HUES48 (cell line): ENCODE data around the gene SAXO1.
"Not testable (repeated sequence)": the region's sequence is repeated elsewhere in the genome, so short reads cannot be mapped to it uniquely, and the experiment has no call there.

Experiments used
- H3K27ac ChIP-seq: one replicate; pipeline ENCODE4 v1.7.0; 2013; ENCODE audit warnings: low read depth, low read length, inconsistent platforms
- H3K27me3 ChIP-seq: 2 replicates; pipeline ENCODE4 v1.6.1; 2013; ENCODE audit warnings: mild to moderate bottlenecking, low read length; ENCODE audit not compliant: control insufficient read depth, insufficient read depth
- H3K36me3 ChIP-seq: 2 replicates; pipeline ENCODE4 v1.6.1; 2013; ENCODE audit warnings: low read length; ENCODE audit not compliant: control insufficient read depth, insufficient read depth
- H3K4me1 ChIP-seq: 2 replicates; pipeline ENCODE4 v1.6.1; 2013; ENCODE audit warnings: mild to moderate bottlenecking, low read length; ENCODE audit not compliant: control insufficient read depth, insufficient read depth
- H3K4me3 ChIP-seq: 2 replicates; pipeline ENCODE4 v1.5.1; 2013; ENCODE audit warnings: mild to moderate bottlenecking, low read depth, low read length
- H3K9ac ChIP-seq: 2 replicates; pipeline ENCODE4 v1.6.1; 2013; ENCODE audit warnings: mild to moderate bottlenecking, low read depth, low read length, moderate library complexity
- H3K9me3 ChIP-seq: 2 replicates; pipeline ENCODE4 v1.6.1; 2013; ENCODE audit warnings: low read length; ENCODE audit not compliant: control insufficient read depth, insufficient read depth

SAXO1 gene

DNA sequence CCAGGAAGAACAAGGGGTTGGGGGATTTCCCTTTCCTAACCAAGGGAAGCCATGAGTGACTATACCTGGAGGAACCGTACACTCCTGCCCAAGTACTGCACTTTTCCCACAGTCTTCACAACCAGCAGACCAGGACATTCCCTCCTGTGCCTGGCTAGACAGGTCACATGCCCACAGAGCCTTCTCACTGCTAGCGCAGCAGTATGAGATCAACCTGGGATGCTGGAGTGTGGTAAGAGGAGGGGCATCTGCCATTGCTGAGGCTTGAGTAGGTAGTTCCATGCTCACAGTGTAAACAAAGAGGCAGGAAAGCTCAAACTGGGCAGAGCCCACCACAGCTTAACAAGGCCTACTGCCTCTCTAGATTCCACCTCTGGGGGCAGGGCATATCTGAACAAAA lies 35.9 kb downstream of the SAXO1 start:
- Histone ChIP-seq H3K27me3 (no peaks in the 10 kb centered on the region), H3K4me3 (no peak overlapping the region), H3K27ac (no peak overlapping the region), H3K9ac (no peak overlapping the region), H3K36me3 (no peaks in the 10 kb centered on the region), H3K9me3 (peaks cover 5% of the 10 kb centered on the region; the same call in 1 of the 2 replicates), H3K4me1 (no peaks in the 10 kb centered on the region)

DNA sequence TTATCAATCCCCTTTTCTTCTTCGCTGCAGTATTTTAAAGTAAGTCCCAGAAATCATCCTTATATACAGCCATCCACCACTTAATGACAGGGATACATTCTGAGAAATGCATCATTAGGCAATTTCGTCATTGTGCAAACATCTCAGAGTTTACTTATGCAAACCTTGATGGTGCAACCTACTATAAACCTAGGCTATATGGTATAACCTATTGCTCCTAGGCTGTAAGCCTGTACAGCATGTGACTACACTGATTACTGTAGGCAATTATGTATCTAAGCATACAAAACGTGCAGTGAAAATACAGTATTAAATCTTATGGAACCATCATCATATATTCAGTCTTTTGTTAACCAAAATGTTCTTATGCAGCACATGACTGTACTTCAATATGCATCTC lies 36.8 kb downstream of the SAXO1 start:
- Histone ChIP-seq H3K27ac (no peak overlapping the region), H3K9ac (no peak overlapping the region)

DNA sequence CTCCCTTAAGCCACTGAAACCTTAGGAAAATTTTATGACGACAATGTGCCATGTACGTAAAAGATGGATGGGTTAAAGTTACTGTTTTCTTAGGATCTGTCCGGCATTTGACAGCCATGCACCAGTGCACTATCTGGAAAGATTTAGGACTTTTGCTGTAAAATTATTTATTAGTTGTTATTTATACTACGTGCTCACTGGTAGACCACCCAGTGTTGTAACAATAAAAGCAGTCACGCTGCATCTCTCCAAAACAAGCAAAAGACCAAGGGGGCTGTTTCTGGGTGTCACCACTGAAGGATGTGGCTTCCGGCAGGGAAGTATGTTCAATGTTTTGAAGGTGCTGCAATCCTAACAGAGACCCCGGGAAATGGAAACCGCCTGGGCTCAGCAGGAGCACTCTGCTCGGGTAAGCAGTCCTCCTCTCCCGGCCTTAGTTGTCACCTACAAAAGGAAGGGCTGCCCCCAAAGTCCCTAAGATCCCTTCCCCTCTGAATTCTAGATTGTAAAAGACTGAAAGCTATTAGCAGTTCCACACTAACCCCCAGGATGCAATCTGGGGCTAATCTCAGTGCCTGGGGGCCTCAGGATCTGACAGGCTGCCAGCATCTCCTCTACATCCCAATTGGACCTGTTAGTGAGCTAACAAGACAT lies 38.6 kb downstream of the SAXO1 start:
- Histone ChIP-seq H3K9ac (no peak overlapping the region), H3K36me3 (no peaks in the 10 kb centered on the region), H3K9me3 (peaks cover 5% of the 10 kb centered on the region; the same call in 1 of the 2 replicates), H3K4me3 (no peak overlapping the region), H3K4me1 (no peaks in the 10 kb centered on the region), H3K27me3 (no peaks in the 10 kb centered on the region), H3K27ac (no peak overlapping the region)

More for the DNA sequence above, 36.8 kb downstream of the SAXO1 start:
- H3K4me3 ChIP-seq, result no peak overlapping the region
- H3K4me1 ChIP-seq, result no peaks in the 10 kb centered on the region
- H3K27me3 ChIP-seq, result no peaks in the 10 kb centered on the region
- H3K9me3 ChIP-seq, result peaks cover 5% of the 10 kb centered on the region; the same call in 1 of the 2 replicates
- H3K36me3 ChIP-seq, result no peaks in the 10 kb centered on the region

DNA sequence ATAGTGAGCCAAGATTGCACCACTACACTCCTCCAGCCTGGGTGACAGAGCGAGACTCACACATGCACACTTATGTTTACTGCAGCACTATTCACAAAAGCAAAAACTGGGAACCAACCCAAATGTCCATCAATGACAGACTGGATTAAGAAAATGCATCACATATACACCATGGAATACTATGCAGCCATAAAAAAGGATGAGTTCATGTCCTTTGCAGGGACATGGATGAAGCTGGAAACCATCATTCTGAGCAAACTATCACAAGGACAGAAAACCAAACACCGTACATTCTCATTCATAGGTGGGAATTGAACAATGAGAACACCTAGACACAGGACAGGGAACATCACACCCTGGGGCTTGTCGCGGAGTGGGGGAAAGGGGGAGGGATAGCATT lies 41.8 kb downstream of the SAXO1 start:
- not testable (repeated sequence) for H3K27me3 ChIP-seq, H3K4me3 ChIP-seq, H3K4me1 ChIP-seq, H3K9ac ChIP-seq, H3K36me3 ChIP-seq, H3K27ac ChIP-seq, H3K9me3 ChIP-seq

DNA sequence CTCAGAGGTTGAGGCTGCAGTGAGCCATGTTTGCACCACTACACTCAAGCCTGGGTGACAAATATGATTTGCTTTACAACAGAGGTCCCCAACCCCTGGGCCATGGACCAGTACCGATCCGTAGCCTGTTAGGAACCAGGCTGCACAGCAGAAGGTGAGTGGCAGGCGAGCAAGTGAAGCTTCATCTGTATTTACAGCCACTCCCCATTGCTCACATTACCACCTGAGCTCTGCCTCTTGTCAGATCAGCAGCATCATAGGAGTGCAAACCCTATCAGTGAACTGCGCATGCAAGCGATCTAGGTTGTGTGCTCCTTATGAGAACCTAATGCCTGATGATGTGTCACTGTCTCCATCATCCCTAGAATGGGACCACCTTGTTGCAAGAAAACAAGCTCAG lies 42.5 kb downstream of the SAXO1 start:
- no peaks in the 10 kb centered on the region for H3K27me3 ChIP-seq
- H3K9me3 ChIP-seq, result no peaks in the 10 kb centered on the region
- H3K27ac ChIP-seq, result no peak overlapping the region
- H3K4me3 ChIP-seq, result no peak overlapping the region
- no peaks in the 10 kb centered on the region for H3K4me1 ChIP-seq
- H3K36me3 ChIP-seq, result no peaks in the 10 kb centered on the region
- H3K9ac ChIP-seq, result no peak overlapping the region

DNA sequence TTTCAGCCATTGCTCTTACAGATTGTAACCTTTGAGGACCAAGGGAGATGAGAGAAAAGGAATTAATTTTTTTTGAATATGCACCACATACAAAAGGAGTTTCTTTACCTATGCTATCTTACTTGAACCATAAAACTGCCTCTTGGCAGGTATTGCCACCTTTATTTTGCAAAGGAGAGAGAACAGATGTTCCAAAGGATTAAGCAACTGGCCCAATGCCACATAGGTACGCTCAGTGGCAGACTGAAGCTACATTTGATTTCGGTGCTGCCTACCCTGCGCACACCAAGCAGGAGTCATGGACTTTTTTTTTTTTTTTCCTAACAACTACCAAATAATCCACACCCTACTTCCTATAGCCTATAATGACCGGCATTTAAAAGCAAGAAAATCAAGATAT lies 43.1 kb downstream of the SAXO1 start:
- no peaks in the 10 kb centered on the region for H3K4me1 ChIP-seq
- no peak overlapping the region for H3K4me3 ChIP-seq
- H3K27me3 ChIP-seq, result no peaks in the 10 kb centered on the region
- H3K9ac ChIP-seq, result no peak overlapping the region
- no peaks in the 10 kb centered on the region for H3K36me3 ChIP-seq
- no peak overlapping the region for H3K27ac ChIP-seq
- no peaks in the 10 kb centered on the region for H3K9me3 ChIP-seq

DNA sequence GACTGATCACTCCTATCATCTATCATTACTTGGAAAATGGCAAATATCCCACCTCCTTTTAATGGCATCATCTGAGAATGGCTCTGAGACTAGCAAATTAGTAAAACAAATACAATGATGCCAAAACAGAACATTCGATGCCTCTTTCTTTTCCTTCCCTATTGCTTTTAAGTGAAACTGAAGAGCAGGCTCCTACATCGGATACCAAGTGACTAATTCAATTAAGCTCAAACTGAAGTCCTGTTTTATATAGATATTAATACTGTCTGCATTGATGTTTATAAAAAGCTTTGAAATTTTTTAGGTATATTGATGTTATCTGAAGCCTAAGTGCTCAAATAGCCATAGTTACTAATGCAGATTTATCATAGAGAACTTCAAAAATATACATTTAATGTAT lies 43.9 kb downstream of the SAXO1 start:
- H3K4me1 ChIP-seq, result no peaks in the 10 kb centered on the region
- H3K9ac ChIP-seq, result no peak overlapping the region
- no peak overlapping the region for H3K4me3 ChIP-seq
- H3K27ac ChIP-seq, result no peak overlapping the region
- H3K36me3 ChIP-seq, result no peaks in the 10 kb centered on the region
- no peaks in the 10 kb centered on the region for H3K27me3 ChIP-seq
- H3K9me3 ChIP-seq, result no peaks in the 10 kb centered on the region; the same call in 1 of the 2 replicates

DNA sequence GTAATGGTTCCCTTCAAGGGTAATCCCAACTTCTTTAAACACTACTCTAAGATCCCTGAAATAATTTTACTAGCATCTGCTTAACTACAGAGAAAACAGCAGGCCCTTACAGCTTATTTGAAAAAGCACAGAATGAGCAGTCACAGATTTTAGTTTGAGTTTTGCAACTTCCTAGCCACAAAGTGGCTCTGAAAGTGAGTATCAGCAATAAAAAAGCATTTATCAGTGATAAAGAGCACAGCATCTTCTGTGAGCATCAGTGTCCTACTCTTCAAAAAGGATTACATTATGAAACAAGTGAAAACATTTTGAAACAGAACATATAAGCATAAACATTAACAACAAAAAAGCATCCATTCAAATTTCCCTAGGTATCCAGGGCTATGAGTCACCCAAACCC lies 45.0 kb downstream of the SAXO1 start:
- H3K36me3 ChIP-seq, result no peaks in the 10 kb centered on the region
- no peak overlapping the region for H3K27ac ChIP-seq
- no peak overlapping the region for H3K4me3 ChIP-seq
- no peaks in the 10 kb centered on the region for H3K27me3 ChIP-seq
- no peaks in the 10 kb centered on the region for H3K4me1 ChIP-seq
- H3K9me3 ChIP-seq, result no peaks in the 10 kb centered on the region; the same call in 1 of the 2 replicates
- H3K9ac ChIP-seq, result no peak overlapping the region

DNA sequence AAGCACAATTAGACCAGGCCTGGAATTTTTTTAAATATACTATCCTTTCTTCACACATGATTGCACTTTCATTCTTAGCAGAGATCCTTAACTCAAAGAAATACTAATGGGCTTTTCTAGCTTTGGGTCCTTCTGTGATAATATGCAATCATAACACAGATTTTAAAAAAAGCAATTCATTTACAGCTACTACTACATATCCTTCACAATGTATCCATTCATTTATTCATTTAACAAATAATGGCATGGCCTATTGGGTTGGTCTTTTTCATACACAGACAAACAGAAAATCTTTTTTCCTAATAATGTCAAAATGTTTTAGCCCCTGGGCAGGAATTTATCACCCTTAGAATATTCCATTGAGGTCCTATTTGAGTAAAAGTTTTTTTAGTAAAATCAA lies 47.0 kb downstream of the SAXO1 start:
- Histone ChIP-seq H3K4me1 (no peaks in the 10 kb centered on the region), H3K9ac (no peak overlapping the region), H3K4me3 (no peak overlapping the region), H3K9me3 (no peaks in the 10 kb centered on the region; the same call in 1 of the 2 replicates), H3K36me3 (no peaks in the 10 kb centered on the region), H3K27ac (no peak overlapping the region), H3K27me3 (no peaks in the 10 kb centered on the region)

DNA sequence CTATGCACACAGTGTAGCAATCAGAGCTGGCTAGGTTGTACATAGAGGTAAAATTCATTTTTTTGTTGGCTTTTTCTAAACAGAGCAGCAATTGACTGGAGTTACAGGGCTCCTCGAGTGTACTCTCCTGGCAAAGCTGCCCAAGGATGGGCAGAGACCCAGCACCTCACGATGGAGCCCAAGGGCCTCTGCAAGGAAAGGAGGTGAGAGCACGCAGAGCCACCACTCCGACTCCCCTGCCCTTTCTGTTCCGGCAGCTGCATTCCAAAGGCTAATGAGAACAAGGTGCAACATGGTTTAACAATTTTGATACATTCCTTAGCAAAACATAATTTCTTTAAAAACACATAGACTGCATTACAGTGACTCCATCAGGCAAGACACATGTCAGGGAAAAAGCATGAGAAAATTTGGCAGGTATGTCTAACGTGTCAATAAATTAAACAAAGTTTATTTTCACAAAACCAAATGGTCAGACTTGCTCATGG lies 47.5 kb downstream of the SAXO1 start:
- H3K4me3 ChIP-seq, result no peak overlapping the region
- no peaks in the 10 kb centered on the region for H3K27me3 ChIP-seq
- no peaks in the 10 kb centered on the region for H3K4me1 ChIP-seq
- H3K9me3 ChIP-seq, result no peaks in the 10 kb centered on the region; the same call in 1 of the 2 replicates
- no peak overlapping the region for H3K9ac ChIP-seq
- H3K36me3 ChIP-seq, result no peaks in the 10 kb centered on the region
- H3K27ac ChIP-seq, result no peak overlapping the region

DNA sequence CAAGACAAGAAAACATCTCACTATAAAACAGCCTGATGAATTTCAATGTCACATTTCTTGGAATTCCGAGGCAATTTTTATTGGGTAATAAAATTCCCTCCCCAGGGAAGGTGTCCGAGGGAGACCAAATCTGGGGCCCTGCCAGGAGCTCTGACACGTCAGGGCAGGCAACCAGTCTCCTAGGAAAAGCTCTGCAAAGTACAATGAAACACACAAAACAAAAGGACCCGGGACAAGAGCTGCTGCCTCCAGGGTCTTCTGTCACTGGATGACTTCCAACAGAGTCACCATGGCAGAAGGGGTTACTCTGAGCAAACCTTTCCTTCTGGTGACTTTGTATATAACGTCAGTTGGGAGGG lies 50.8 kb downstream of the SAXO1 start:
- Histone ChIP-seq H3K27ac (no peak overlapping the region), H3K36me3 (no peaks in the 10 kb centered on the region), H3K4me1 (no peaks in the 10 kb centered on the region), H3K27me3 (no peaks in the 10 kb centered on the region), H3K4me3 (no peak overlapping the region), H3K9me3 (no peaks in the 10 kb centered on the region; the same call in 1 of the 2 replicates), H3K9ac (no peak overlapping the region)
